Smooth muscle cell (in vitro differentiated cells): Measurements from ENCODE around the gene KLHL20. TPM values are rescaled to one million over a fixed set of nuclear protein-coding genes. Genes with fewer than 3 reads are reported as not detected.

ENCODE experiments used
- DNase-seq: peaks from one replicate; lab custom pipeline; 2025; ENCODE audit not compliant: unreplicated experiment; lab: John Stamatoyannopoulos, UW
- H2AFZ ChIP-seq: fragments of 200-600 bp; sonication (generic); 2 replicates; pipeline ENCODE4 v1.6.0; 2016; ENCODE audit warnings: antibody characterized with exemption, low read depth, mild to moderate bottlenecking
- H3F3A ChIP-seq: fragments of 200-600 bp; sonication (generic); 2 replicates; pipeline ENCODE4 v1.6.0; 2017; ENCODE audit warnings: antibody characterized with exemption, low read depth
- H3K27ac ChIP-seq: fragments of 200-600 bp; sonication (generic); 2 replicates; pipeline ENCODE4 v1.5.1; 2016; ENCODE audit warnings: low read depth, mild to moderate bottlenecking
- H3K27me3 ChIP-seq: fragments of 200-600 bp; sonication (generic); 2 replicates; pipeline ENCODE4 v1.6.1; 2016; ENCODE audit warnings: low read depth, mild to moderate bottlenecking
- H3K36me3 ChIP-seq: fragments of 200-600 bp; sonication (generic); 2 replicates; pipeline ENCODE4 v1.5.1; 2016; ENCODE audit warnings: low read depth
- H3K4me1 ChIP-seq: fragments of 200-600 bp; sonication (generic); 2 replicates; pipeline ENCODE4 v1.5.1; 2016; ENCODE audit warnings: low read depth
- H3K4me2 ChIP-seq: fragments of 200-600 bp; sonication (generic); 2 replicates; pipeline ENCODE4 v1.6.0; 2016; ENCODE audit warnings: mild to moderate bottlenecking
- H3K4me3 ChIP-seq: fragments of 200-600 bp; sonication (generic); 2 replicates; pipeline ENCODE4 v1.5.1; 2016; ENCODE audit warnings: mild to moderate bottlenecking
- H3K79me2 ChIP-seq: fragments of 200-600 bp; sonication (generic); 2 replicates; pipeline ENCODE4 v1.6.0; 2016; ENCODE audit warnings: low read depth, mild to moderate bottlenecking
- H3K9ac ChIP-seq: fragments of 200-600 bp; sonication (generic); 2 replicates; pipeline ENCODE4 v1.6.0; 2016; ENCODE audit warnings: low read depth
- H3K9me3 ChIP-seq: fragments of 200-600 bp; sonication (generic); replicated peaks from 2 replicates; pipeline ENCODE4 v1.5.1; 2016; ENCODE audit warnings: low read depth
- H4K20me1 ChIP-seq: fragments of 200-600 bp; sonication (generic); 2 replicates; pipeline ENCODE4 v1.6.0; 2016; ENCODE audit warnings: low read depth
- WGBS: methylation state at CpG from one replicate; pipeline ENCODE4 v1.1.7; 2016; ENCODE audit warnings: low lambda C conversion rate; 5-methylcytosine and 5-hydroxymethylcytosine counted together
- polyA plus RNA-seq: library from polyadenylated mRNA; unstranded; fragments of >200 nt; fragmentation: Nextera tagmentation; extraction: Ambion mirVana; gene quantifications from 2 replicates; pipeline ENCODE4 v1.2.1, GENCODE V29; 2016
- total RNA-seq: library from RNA; depleted of rRNA; stranded (reverse); fragments of >200 nt; gene quantifications from 2 replicates; pipeline ENCODE4 v1.2.3, GENCODE V29; 2014
- TF ChIP-seq, protein P1 (sequence below): fragments of 200-600 bp; sonication (generic); IDR thresholded peaks from 2 replicates; pipeline ENCODE4 v1.5.1; 2017; ENCODE audit warnings: borderline replicate concordance, mild to moderate bottlenecking, antibody characterized with exemption; ENCODE audit not compliant: insufficient read depth, poor library complexity, severe bottlenecking

Gene KLHL20
- total and polyA plus RNA-seq, 2 experiments from 2014 or later, result 25.6 to 49.7 TPM

DNA sequence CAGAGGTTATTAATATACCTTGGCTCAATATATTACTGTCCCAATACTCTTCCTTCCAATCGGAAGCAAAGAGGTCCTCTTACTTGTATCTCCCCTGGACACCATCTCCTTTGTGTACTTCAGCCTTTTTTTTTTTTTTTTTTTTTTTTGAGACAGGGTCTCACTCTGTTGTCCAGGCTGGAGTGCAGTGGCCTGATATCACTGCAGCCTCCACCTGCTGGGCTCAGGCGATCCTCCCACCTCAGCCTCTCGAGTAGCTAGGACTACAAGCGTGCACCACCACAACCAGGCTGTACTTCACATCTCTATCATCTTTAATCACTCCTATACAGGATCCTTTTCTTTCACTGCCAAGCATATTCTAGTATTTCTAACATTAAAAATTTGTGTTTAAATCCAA is 106.9 kb downstream of the KLHL20 start:
- Histone ChIP-seq H3K27me3 (no peaks in the 10 kb centered on the region), H4K20me1 (no peaks in the 10 kb centered on the region), H3K79me2 (peaks cover 66% of the 10 kb centered on the region), H3K4me3 (no peak overlapping the region), H3K9me3 (no peaks in the 10 kb centered on the region), H2AFZ (no peak overlapping the region), H3F3A (no peaks in the 10 kb centered on the region), H3K4me2 (no peak overlapping the region), H3K9ac (no peak overlapping the region), H3K36me3 (no peaks in the 10 kb centered on the region), H3K27ac (no peak overlapping the region), H3K4me1 (peaks cover 12% of the 10 kb centered on the region)
- WGBS, result 98% methylated on average over 4 of the region's 4 CpGs
- no peak for DNase-seq
- TF ChIP-seq, protein P1, sequence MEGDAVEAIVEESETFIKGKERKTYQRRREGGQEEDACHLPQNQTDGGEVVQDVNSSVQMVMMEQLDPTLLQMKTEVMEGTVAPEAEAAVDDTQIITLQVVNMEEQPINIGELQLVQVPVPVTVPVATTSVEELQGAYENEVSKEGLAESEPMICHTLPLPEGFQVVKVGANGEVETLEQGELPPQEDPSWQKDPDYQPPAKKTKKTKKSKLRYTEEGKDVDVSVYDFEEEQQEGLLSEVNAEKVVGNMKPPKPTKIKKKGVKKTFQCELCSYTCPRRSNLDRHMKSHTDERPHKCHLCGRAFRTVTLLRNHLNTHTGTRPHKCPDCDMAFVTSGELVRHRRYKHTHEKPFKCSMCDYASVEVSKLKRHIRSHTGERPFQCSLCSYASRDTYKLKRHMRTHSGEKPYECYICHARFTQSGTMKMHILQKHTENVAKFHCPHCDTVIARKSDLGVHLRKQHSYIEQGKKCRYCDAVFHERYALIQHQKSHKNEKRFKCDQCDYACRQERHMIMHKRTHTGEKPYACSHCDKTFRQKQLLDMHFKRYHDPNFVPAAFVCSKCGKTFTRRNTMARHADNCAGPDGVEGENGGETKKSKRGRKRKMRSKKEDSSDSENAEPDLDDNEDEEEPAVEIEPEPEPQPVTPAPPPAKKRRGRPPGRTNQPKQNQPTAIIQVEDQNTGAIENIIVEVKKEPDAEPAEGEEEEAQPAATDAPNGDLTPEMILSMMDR, result no peak

DNA sequence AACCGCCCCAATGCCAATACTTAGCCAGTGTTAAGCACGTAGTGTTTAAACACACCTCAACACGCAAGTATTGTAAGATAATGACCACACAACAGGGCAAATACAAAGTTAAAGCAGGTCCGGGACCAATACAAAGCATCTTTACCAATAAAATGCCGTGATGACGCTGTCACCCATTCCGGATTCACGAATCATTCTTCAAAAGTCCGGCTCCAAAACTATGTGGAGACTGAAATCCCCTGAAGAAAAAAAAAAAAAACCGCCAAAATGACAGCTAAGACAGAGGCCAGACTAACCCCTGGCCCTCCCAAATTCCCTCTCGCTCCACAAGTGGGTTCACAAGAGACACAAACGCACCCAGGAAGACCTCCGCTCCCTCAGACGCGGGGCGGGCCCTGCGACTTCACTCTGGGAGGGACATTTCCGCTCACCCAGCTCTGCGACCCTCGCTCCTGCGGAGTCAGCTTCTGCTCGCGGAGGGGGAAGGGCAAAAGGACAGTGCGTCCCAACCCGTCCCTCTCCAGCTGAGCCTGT is 109.1 kb downstream of the KLHL20 start:
- Histone ChIP-seq H3F3A (no peaks in the 10 kb centered on the region), H3K4me3 (peak overlapping the region; percentile 90), H4K20me1 (no peaks in the 10 kb centered on the region), H3K27me3 (no peaks in the 10 kb centered on the region), H3K4me2 (peak overlapping the region; percentile 92), H3K4me1 (peaks cover 16% of the 10 kb centered on the region), H3K79me2 (peaks cover 49% of the 10 kb centered on the region), H3K27ac (peak overlapping the region; percentile 92), H3K9ac (peak overlapping the region; percentile 87), H2AFZ (peak overlapping the region; percentile 91), H3K9me3 (no peaks in the 10 kb centered on the region), H3K36me3 (no peaks in the 10 kb centered on the region)
- under 1% methylated on average over 25 of the region's 25 CpGs for WGBS
- TF ChIP-seq, protein P1, result no peak
- no peak for DNase-seq

DNA sequence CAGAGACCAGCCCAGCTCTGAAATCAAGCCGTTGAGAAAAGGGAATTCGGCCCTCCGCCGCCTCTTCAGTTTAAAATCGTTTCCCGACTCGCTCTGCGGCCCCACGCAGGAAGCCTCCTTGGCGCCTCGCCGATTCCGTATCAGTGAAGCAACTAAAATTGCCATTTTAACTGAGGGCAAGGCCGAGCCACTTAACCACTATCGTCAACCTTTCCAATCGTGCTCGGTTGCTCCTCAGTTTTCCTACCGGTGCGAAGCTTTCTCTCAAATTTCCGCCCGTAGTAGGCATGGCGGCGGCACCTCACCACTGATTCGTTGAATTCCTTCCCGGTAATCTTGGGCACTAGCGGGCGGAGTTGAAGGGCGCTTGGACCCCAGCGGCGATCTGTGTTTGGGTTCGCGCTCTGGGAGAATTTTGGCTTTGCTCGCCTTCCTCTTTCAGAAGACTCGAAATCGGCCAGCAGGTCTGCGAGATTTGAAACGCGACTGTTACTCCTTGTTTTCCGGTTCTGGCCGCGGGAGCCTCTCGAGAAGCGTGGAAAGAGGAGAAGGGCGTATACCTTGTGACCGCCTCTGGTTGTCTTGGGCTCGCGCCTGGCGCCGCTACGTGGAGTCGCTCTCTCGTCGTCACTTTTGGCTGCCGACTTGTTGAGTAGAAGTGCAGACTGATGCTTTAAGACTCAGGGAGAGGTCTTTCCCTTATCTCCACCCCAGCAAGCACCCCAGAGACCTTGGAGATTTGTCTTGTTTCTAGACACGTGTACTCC is 109.7 kb downstream of the KLHL20 start, which contains the start of the genes CENPL and DARS2:
Gene CENPL (minus strand): TSS at position 569 of the 767 bp plus-strand sequence. CDS start 13,584 bp downstream, outside the sequence.
Gene DARS2 (plus strand): TSS at position 359 of the 767 bp plus-strand sequence. CDS start 557 bp downstream, outside the sequence.
- no peaks in the 10 kb centered on the region for H3F3A ChIP-seq
- TF ChIP-seq, protein P1, result no peak
- no peaks in the 10 kb centered on the region for H3K36me3 ChIP-seq
- H3K9ac ChIP-seq, result peak within 1 kb of the TSS; percentile 87
- H3K4me1 ChIP-seq, result peaks cover 16% of the 10 kb centered on the region
- DNase-seq, result peak; percentile 96
- no peaks in the 10 kb centered on the region for H4K20me1 ChIP-seq
- no peaks in the 10 kb centered on the region for H3K27me3 ChIP-seq
- H3K4me2 ChIP-seq, result peak within 1 kb of the TSS; percentile 92
- peak within 1 kb of the TSS; percentile 92 for H3K27ac ChIP-seq
- under 1% methylated on average over 55 of the region's 55 CpGs for WGBS
- peak within 1 kb of the TSS; percentile 91 for H2AFZ ChIP-seq
- H3K4me3 ChIP-seq, result peak within 1 kb of the TSS; percentile 90
- H3K79me2 ChIP-seq, result peaks cover 42% of the 10 kb centered on the region
- no peaks in the 10 kb centered on the region for H3K9me3 ChIP-seq
